GM10266 (cell line): ENCODE measurements around the gene TSPEAR.

ENCODE experiments used
- DNase-seq: peaks from one replicate; pipeline ENCODE4 v3.0.0; 2012; ENCODE audit errors: extremely low spot score
- CTCF ChIP-seq: IDR thresholded peaks from 2 replicates; pipeline ENCODE4 v1.5.1; 2012; ENCODE audit warnings: mild to moderate bottlenecking, low read depth; ENCODE audit not compliant: control insufficient read depth, insufficient read depth; ENCODE audit errors: missing control alignments

Gene TSPEAR

GRCh38 chr21:44453120-44453519 lies 258.3 kb downstream of the TSPEAR start:
- DNase-seq = no peak
- no peak for TF ChIP-seq CTCF

DNA sequence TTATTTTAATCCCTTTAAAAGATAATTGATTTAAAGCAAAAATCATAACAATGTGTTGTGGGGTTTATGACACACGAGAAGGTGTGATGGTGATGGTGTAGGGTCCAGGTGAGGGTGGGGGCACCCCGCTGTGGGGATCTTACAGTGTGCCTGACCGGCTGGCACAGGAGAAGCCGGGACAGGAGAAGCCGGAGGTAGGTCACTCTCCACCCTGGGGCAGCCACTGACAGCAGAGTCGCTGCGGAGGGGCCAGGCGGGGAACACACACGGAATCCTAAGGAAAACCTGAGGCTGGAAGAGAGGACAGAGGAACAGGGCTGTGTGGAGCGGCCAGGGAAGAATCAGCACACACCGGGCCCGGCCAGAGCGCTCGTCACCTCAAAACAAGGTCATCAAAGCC lies 260.4 kb downstream of the TSPEAR start:
- DNase-seq = no peak
- no peak for TF ChIP-seq CTCF

- no peak for TF ChIP-seq CTCF
- DNase-seq = no peak
These were observed 261.0 kb downstream of the TSPEAR start for GRCh38 chr21:44450402-44450801.

DNA sequence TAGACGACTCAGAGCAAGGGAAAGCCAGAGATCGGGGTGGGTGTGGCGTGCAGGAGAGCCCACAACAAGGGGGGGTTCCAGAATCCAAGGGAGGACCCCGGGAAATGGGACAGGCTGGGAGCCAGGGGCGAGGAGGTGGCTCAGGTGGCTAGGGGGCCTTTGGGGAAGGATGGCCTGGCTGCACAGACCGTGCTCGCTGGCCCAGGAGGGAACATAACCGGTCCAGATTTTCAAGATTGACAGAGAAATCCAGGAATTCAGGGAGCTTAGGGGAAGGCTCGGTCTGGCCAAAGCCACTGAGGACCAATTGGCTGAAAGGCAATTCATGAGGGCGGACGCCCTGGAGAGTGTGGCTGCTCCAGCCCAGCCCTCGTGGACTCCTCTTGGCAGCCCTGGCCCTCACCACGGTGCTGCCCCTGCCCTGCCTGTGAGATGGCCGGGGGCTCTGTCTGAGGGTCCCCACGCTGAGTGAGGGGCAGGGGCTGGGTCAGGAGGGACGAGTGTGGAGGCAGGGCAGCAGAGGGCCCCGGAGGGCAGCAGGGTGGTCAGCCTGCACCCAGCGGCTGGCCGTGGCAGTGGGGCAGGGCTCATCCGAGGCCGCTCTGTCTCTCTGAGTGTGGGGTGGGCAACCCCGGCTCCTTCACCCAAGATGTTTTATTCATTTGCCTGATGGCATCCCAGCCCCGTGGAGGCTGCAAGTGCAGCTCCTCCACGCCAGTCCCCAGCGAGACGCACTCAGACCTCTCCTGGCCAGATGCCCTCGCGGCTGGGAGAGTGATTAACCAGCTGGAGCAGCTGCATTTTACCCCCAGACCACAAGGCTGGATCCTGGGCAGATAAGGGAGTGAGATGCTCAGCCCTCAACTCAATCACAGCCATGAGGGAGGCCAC lies 261.7 kb downstream of the TSPEAR start:
- TF ChIP-seq CTCF = no peak
- no peak for DNase-seq

DNA sequence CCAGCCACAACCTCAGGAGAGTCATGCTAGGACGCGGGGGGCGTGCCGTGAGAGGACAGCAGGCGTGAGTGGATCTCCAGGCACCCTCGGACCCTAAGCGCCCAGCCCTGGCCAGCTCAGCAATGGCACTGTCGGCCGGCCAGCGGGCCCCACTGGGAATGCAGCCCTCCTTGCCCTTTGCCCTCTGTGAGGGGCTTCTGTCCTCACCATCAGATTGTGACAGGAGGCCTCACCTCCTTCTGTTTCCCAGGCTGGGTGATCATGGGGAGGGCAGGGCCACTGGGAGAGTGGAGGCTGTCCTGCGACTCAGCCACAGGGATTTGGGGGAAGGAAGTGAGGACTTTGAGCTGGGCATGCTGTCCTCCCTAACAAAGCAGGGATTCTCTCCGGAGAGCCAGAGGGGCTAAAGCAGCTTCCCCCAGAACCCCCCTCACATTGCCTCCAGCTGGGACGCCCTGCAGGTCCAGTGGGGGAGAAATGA lies 262.7 kb downstream of the TSPEAR start:
- no peak for TF ChIP-seq CTCF
- DNase-seq = no peak
